GM12801 (cell line): ENCODE measurements around the gene JPT1.

Experiments used
- CTCF ChIP-seq: IDR thresholded peaks from one replicate; pipeline ENCODE4 v1.5.1; 2011; ENCODE audit warnings: control low read depth; ENCODE audit not compliant: insufficient read length; ENCODE audit errors: extremely low read depth

Gene JPT1

GRCh38 chr17:75099881-75100595, 54.3 kb downstream of the JPT1 start:
- TF ChIP-seq CTCF: no peak

- TF ChIP-seq CTCF: no peak
These were observed 55.5 kb downstream of the JPT1 start for GRCh38 chr17:75098861-75099260.

- no peak for TF ChIP-seq CTCF
These were observed 56.4 kb downstream of the JPT1 start for GRCh38 chr17:75097865-75098264.

GRCh38 chr17:75096082-75096625, 58.2 kb downstream of the JPT1 start:
- TF ChIP-seq CTCF: no peak

- no peak for TF ChIP-seq CTCF
These were observed 59.4 kb downstream of the JPT1 start for GRCh38 chr17:75094871-75095399.

GRCh38 chr17:75093548-75094158, 60.7 kb downstream of the JPT1 start:
- TF ChIP-seq CTCF: no peak

- TF ChIP-seq CTCF: no peak
These were observed 62.4 kb downstream of the JPT1 start for GRCh38 chr17:75091855-75092327.
